ENCODE measurements around the gene RNF144B. TPM values are rescaled to one million over a fixed set of nuclear protein-coding genes. Genes with fewer than 3 reads are reported as not detected.

Gene RNF144B
- total and polyA plus RNA-seq, 10 of the 15 experiments (the other 5 are each of a cell fraction or from before 2014, with no cell fraction given), result 0.03 to 0.18 (median 0.14) TPM

DNA sequence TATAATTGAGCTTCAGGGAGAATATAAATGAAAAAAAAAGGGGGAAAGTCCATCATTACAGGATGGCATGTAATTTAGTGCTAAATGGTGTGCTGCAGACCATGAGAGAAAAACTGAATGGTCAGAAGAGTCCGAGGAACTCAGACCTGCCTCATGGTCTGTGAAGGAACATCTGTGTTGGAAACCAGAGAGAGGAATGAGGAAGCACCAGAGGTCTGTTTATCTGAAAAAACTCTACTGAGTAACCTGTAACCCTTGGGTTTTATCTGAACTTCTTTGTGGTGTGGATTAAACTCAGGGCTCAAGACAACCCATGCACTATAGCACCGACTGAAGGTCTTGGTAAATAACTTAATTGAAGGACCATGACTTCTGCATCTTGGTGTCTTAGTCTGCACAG, 108.1 kb downstream of the RNF144B start:
- in situ Hi-C loops (cut with MboI) (loop anchor here (5.0 kb wide), 1 partner anchor 168 kb away; no protein-coding TSS in a partner anchor), intact Hi-C loops (cut with micrococcal nuclease; ENCODE audit: unreplicated experiment) (no loop called here)
- no peak overlapping the region for H2AFZ ChIP-seq (ENCODE audit: control insufficient read depth, low read depth, low read length)
- H3K27me3 ChIP-seq (replicated peaks in 1 of 2; ENCODE audit: control insufficient read depth in 2 of 2, insufficient read depth in 2 of 2, low read length in 1 of 2), result no peaks in the 10 kb centered on the region
- WGBS (ENCODE audit: insufficient coverage, insufficient replicate concordance, low lambda C conversion rate, missing lambda C conversion rate), result 2% methylated on average over 2 of the region's 2 CpGs
- ChIA-PET SMC1A (ENCODE audit: uncharacterized antibody, unreplicated experiment) (no interaction called here), RAD21 (ENCODE audit: unreplicated experiment) (no interaction called here), CTCF (no interaction called here), POLR2A (no interaction called here)
- H3K27ac ChIP-seq (ENCODE audit: control insufficient read depth, insufficient read depth), result no peak overlapping the region
- no peaks in the 10 kb centered on the region for H3K4me1 ChIP-seq (ENCODE audit: control insufficient read depth, insufficient read depth, low read length)
- BruUV-seq (replicated peaks), result no TSS peak
- no peak for ATAC-seq
- DNase-seq (ENCODE audit: low read depth, low spot score), result no peak
- no peak overlapping the region for H3K9ac ChIP-seq (ENCODE audit: control insufficient read depth, insufficient read depth, low read length)
- no peaks in the 10 kb centered on the region for H3K9me3 ChIP-seq (replicated peaks; ENCODE audit: control insufficient read depth, insufficient read depth, low read length)
- no peak overlapping the region for H3K4me3 ChIP-seq
- H3K79me2 ChIP-seq (ENCODE audit: control insufficient read depth, insufficient read depth, low read length), result no peaks in the 10 kb centered on the region
- no peak for FAIRE-seq
- no peak overlapping the region for H3K4me2 ChIP-seq (ENCODE audit: control insufficient read depth, insufficient read depth)
- TF ChIP-seq NBN (IDR thresholded peaks at IDR 0.05), result no peak
- no peak for TF ChIP-seq MTA3 (IDR thresholded peaks at IDR 0.05; ENCODE audit: borderline replicate concordance, low read length)
- no peaks in the 10 kb centered on the region for H4K20me1 ChIP-seq (ENCODE audit: control insufficient read depth, insufficient read depth)
- no peaks in the 10 kb centered on the region for H3K36me3 ChIP-seq (ENCODE audit: control insufficient read depth in 2 of 2, insufficient read depth in 2 of 2, low read length in 1 of 2)

DNA sequence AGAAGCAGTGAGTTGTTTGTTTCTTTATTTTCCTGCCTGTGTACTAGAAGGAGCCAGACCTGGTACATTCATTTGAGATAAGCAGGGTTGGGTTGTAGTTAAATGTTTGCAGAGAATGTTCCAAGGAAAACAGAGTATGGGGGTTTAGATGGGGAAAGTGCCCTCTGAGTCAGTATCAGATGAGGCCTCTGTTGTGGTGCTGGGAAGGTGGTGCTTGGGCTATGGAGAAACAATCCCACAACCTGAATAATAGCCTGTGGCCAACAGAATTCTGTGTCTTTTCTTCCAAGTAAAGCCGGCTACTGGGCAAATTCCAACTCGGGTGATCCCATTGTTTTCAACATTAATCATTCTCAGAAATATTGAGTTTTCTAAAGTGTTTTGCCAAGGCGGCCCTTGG, 109.3 kb downstream of the RNF144B start:
- FAIRE-seq (no peak), ATAC-seq (no peak), DNase-seq (ENCODE audit: low read depth, low spot score) (no peak)
- ChIA-PET RAD21 (ENCODE audit: unreplicated experiment) (no interaction called here), SMC1A (ENCODE audit: uncharacterized antibody, unreplicated experiment) (interaction anchor here (2.2 kb wide), 1 partner anchor 173 kb away, joined by 6 read pairs; no protein-coding TSS in a partner anchor), POLR2A (interaction anchor here (1.0 kb wide), 1 partner anchor 9 kb away, joined by 3 read pairs; no protein-coding TSS in a partner anchor), CTCF (no interaction called here)
- whole genome bisulfite sequencing (ENCODE audit: insufficient coverage, insufficient replicate concordance, low lambda C conversion rate, missing lambda C conversion rate), result 32% methylated on average over 3 of the region's 3 CpGs
- in situ Hi-C loops (cut with MboI) (loop anchor here (5.0 kb wide), 1 partner anchor 169 kb away; no protein-coding TSS in a partner anchor), intact Hi-C loops (cut with micrococcal nuclease; ENCODE audit: unreplicated experiment) (no loop called here)
- H3K4me3 ChIP-seq, result no peak overlapping the region
- no peaks in the 10 kb centered on the region for H3K4me1 ChIP-seq (ENCODE audit: control insufficient read depth, insufficient read depth, low read length)
- H2AFZ ChIP-seq (ENCODE audit: control insufficient read depth, low read depth, low read length), result no peak overlapping the region
- H3K9me3 ChIP-seq (replicated peaks; ENCODE audit: control insufficient read depth, insufficient read depth, low read length), result no peaks in the 10 kb centered on the region
- H3K36me3 ChIP-seq (ENCODE audit: control insufficient read depth in 2 of 2, insufficient read depth in 2 of 2, low read length in 1 of 2), result no peaks in the 10 kb centered on the region
- no peaks in the 10 kb centered on the region for H3K27me3 ChIP-seq (replicated peaks in 1 of 2; ENCODE audit: control insufficient read depth in 2 of 2, insufficient read depth in 2 of 2, low read length in 1 of 2)
- no peaks in the 10 kb centered on the region for H3K79me2 ChIP-seq (ENCODE audit: control insufficient read depth, insufficient read depth, low read length)
- no peak overlapping the region for H3K9ac ChIP-seq (ENCODE audit: control insufficient read depth, insufficient read depth, low read length)
- no peaks in the 10 kb centered on the region for H4K20me1 ChIP-seq (ENCODE audit: control insufficient read depth, insufficient read depth)
- no TSS peak for BruUV-seq (replicated peaks)
- H3K27ac ChIP-seq (ENCODE audit: control insufficient read depth, insufficient read depth), result no peak overlapping the region
- no peak overlapping the region for H3K4me2 ChIP-seq (ENCODE audit: control insufficient read depth, insufficient read depth)
- no peak for TF ChIP-seq NR2F1 (conservative IDR thresholded peaks at IDR 0.05)
- TF ChIP-seq BACH1 (IDR thresholded peaks at IDR 0.05; ENCODE audit: borderline replicate concordance), result no peak
- no peak for TF ChIP-seq RELA (IDR thresholded peaks at IDR 0.05; ENCODE audit: borderline replicate concordance, partially characterized antibody)
- TF ChIP-seq, protein P1, sequence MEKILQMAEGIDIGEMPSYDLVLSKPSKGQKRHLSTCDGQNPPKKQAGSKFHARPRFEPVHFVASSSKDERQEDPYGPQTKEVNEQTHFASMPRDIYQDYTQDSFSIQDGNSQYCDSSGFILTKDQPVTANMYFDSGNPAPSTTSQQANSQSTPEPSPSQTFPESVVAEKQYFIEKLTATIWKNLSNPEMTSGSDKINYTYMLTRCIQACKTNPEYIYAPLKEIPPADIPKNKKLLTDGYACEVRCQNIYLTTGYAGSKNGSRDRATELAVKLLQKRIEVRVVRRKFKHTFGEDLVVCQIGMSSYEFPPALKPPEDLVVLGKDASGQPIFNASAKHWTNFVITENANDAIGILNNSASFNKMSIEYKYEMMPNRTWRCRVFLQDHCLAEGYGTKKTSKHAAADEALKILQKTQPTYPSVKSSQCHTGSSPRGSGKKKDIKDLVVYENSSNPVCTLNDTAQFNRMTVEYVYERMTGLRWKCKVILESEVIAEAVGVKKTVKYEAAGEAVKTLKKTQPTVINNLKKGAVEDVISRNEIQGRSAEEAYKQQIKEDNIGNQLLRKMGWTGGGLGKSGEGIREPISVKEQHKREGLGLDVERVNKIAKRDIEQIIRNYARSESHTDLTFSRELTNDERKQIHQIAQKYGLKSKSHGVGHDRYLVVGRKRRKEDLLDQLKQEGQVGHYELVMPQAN (conservative IDR thresholded peaks at IDR 0.05), result no peak
- TF ChIP-seq, protein P2, sequence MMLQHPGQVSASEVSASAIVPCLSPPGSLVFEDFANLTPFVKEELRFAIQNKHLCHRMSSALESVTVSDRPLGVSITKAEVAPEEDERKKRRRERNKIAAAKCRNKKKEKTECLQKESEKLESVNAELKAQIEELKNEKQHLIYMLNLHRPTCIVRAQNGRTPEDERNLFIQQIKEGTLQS (IDR thresholded peaks at IDR 0.05; ENCODE audit: borderline replicate concordance, extremely low read depth, low read depth, low read length), result no peak
- TF ChIP-seq TBL1XR1 (IDR thresholded peaks at IDR 0.05; ENCODE audit: low read depth, low read length), result no peak
- no peak for TF ChIP-seq CBFB (IDR thresholded peaks at IDR 0.05; ENCODE audit: low read depth)
- no peak for TF ChIP-seq PML (IDR thresholded peaks at IDR 0.05; ENCODE audit: low read length)
- TF ChIP-seq CEBPZ (IDR thresholded peaks at IDR 0.05; ENCODE audit: low read depth, low read length), result no peak
- no peak for TF ChIP-seq STAT1 (conservative IDR thresholded peaks at IDR 0.05)
- no peak for TF ChIP-seq YBX1 (IDR thresholded peaks at IDR 0.05)
- no peak for TF ChIP-seq ZNF384 (IDR thresholded peaks at IDR 0.05; ENCODE audit: borderline replicate concordance, low read depth, low read length)
